ENCODE measurements around the gene ANLN. TPM values are rescaled to one million over a fixed set of nuclear protein-coding genes. Genes with fewer than 3 reads are reported as not detected.

The ANLN gene
- total RNA-seq, 1 experiment from 2014 or later: 78.9 TPM

- H3K4me3 Mint-ChIP-seq: no peak overlapping the region
- H4K5ac ChIP-seq (ENCODE audit: insufficient read length, low read depth, low read length): no peak overlapping the region
- no peak overlapping the region for H3K14ac ChIP-seq (ENCODE audit: insufficient read depth, low read length)
- H3K4me1 Mint-ChIP-seq: no peaks in the 10 kb centered on the region
- H3K4me2 ChIP-seq (ENCODE audit: insufficient read depth, insufficient read length, low read length): no peak overlapping the region
- no peak overlapping the region for H4K8ac ChIP-seq (replicated peaks; ENCODE audit: insufficient read length, low read depth, low read length)
- H4K20me1 ChIP-seq (ENCODE audit: control insufficient read depth, insufficient read depth, insufficient read length): no peaks in the 10 kb centered on the region
- WGBS (ENCODE audit: extremely low coverage, insufficient read length, low lambda C conversion rate): no CpG with 5 or more reads among the region's 3 CpGs
- no peak overlapping the region for H3K4ac ChIP-seq (ENCODE audit: low read depth, low read length)
- no peak overlapping the region for H3K56ac ChIP-seq (ENCODE audit: insufficient read length, low read depth, low read length)
- H2BK15ac ChIP-seq (ENCODE audit: low read depth, low read length): no peak overlapping the region
- no peak overlapping the region for H2BK120ac ChIP-seq (ENCODE audit: low read depth, low read length, poor library complexity, severe bottlenecking)
- no peak overlapping the region for H4K91ac ChIP-seq (ENCODE audit: insufficient read length, low read depth, low read length)
- no peaks in the 10 kb centered on the region for H3K27me3 Mint-ChIP-seq (ENCODE audit: low read depth)
- no peaks in the 10 kb centered on the region for H3K27me3 ChIP-seq (ENCODE audit: insufficient read depth, low read length)
- no peak overlapping the region for H3K27ac Mint-ChIP-seq
- no peak for TF ChIP-seq CTCF (conservative IDR thresholded peaks at IDR 0.05)
- no peak overlapping the region for H3K27ac ChIP-seq (ENCODE audit: insufficient read length, low read depth, low read length)
- no peak for DNase-seq
- H2BK20ac ChIP-seq (ENCODE audit: low read depth, low read length, poor library complexity, severe bottlenecking): no peak overlapping the region
- no peaks in the 10 kb centered on the region for H3K79me1 ChIP-seq (ENCODE audit: insufficient read depth, low read depth, low read length, poor library complexity, severe bottlenecking)
- H2AK5ac ChIP-seq (ENCODE audit: insufficient read length, low read length): no peak overlapping the region
- no peaks in the 10 kb centered on the region for H3K23me2 ChIP-seq (ENCODE audit: insufficient read length, low read depth, low read length, poor library complexity, severe bottlenecking)
- H2BK12ac ChIP-seq (ENCODE audit: insufficient read length, low read depth, low read length): no peak overlapping the region
- H3K79me2 ChIP-seq (ENCODE audit: insufficient read depth, low read length): no peaks in the 10 kb centered on the region
- H3T11ph ChIP-seq (ENCODE audit: low read length): no peak overlapping the region
- no peak overlapping the region for H3K23ac ChIP-seq (ENCODE audit: insufficient read length, low read depth, low read length)
- peaks cover 30 to 74% (median 67%) of the 10 kb centered on the region in 3 experiments; a peak in 6 of 7 replicates for H3K36me3 Mint-ChIP-seq (ENCODE audit: insufficient read depth in 1 of 3, low read depth in 3 of 3)
- H3K9ac ChIP-seq (ENCODE audit: extremely low read depth, insufficient read length, low read length): no peak overlapping the region
- no peaks in the 10 kb centered on the region for H3K4me1 ChIP-seq (ENCODE audit: insufficient read depth, low read length)
- no peak overlapping the region for H2AFZ ChIP-seq (ENCODE audit: low read length)
- no peak overlapping the region for H2BK5ac ChIP-seq (ENCODE audit: insufficient read length, low read length)
- no peaks in the 10 kb centered on the region for H3K9me3 ChIP-seq (ENCODE audit: control insufficient read depth, low read depth, low read length)
- no peak overlapping the region for H3K18ac ChIP-seq (ENCODE audit: insufficient read length, low read depth, low read length)
- H3K9me3 Mint-ChIP-seq: no peaks in the 10 kb centered on the region
These were observed 30.6 kb downstream of the ANLN start for GRCh38 chr7:36420307-36420706.

Measured in H9 (cell line).